AG08396 (cell line): ENCODE data around the gene FGF16.
"Not testable (repeated sequence)": the region's sequence is repeated elsewhere in the genome, so short reads cannot be mapped to it uniquely, and the experiment has no call there.

Experiments used
- DNase-seq: peaks from one replicate; pipeline ENCODE4 v3.0.0; 2012; ENCODE audit warnings: low spot score, mixed read lengths

The FGF16 gene

GRCh38 chrX:77446908-77447652 lies at the start of gene FGF16:
FGF16 (plus strand) TSS chrX:77447389; CDS start chrX:77447675, 286 bp downstream.
- DNase-seq: no peak

- DNase-seq: no peak
Measured at GRCh38 chrX:77398330-77398954, 48.7 kb upstream of the FGF16 start.

GRCh38 chrX:77404419-77404818 lies 42.8 kb upstream of the FGF16 start:
- DNase-seq: no peak

- not testable (repeated sequence) for DNase-seq
Measured at GRCh38 chrX:77407821-77408220, 39.4 kb upstream of the FGF16 start.

GRCh38 chrX:77412631-77413030 lies 34.6 kb upstream of the FGF16 start:
- DNase-seq: no peak

GRCh38 chrX:77415161-77415560 lies 32.0 kb upstream of the FGF16 start:
- DNase-seq: no peak

GRCh38 chrX:77415882-77416281 lies 31.3 kb upstream of the FGF16 start:
- no peak for DNase-seq

GRCh38 chrX:77422891-77423648 lies 24.1 kb upstream of the FGF16 start:
- DNase-seq: no peak

- DNase-seq: no peak
Measured at GRCh38 chrX:77426811-77427210, 20.4 kb upstream of the FGF16 start.

- no peak for DNase-seq
Measured at GRCh38 chrX:77427611-77428010, 19.6 kb upstream of the FGF16 start.

- DNase-seq: no peak
Measured at GRCh38 chrX:77428551-77428950, 18.6 kb upstream of the FGF16 start.

- no peak for DNase-seq
Measured at GRCh38 chrX:77431227-77431626, 16.0 kb upstream of the FGF16 start.

GRCh38 chrX:77433001-77433400 lies 14.2 kb upstream of the FGF16 start:
- no peak for DNase-seq

- DNase-seq: no peak
Measured at GRCh38 chrX:77434962-77435361, 12.2 kb upstream of the FGF16 start.

GRCh38 chrX:77436271-77436670 lies 10.9 kb upstream of the FGF16 start:
- no peak for DNase-seq

- DNase-seq: no peak
Measured at GRCh38 chrX:77436682-77437081, 10.5 kb upstream of the FGF16 start.

GRCh38 chrX:77440330-77440729 lies 6.9 kb upstream of the FGF16 start:
- DNase-seq: no peak

- no peak for DNase-seq
Measured at GRCh38 chrX:77441033-77441432, 6.2 kb upstream of the FGF16 start.

GRCh38 chrX:77441479-77441878 lies 5.7 kb upstream of the FGF16 start:
- no peak for DNase-seq

GRCh38 chrX:77442728-77443127 lies 4.5 kb upstream of the FGF16 start:
- peak; percentile 66 for DNase-seq

GRCh38 chrX:77444075-77444474 lies 3.1 kb upstream of the FGF16 start:
- DNase-seq: no peak

GRCh38 chrX:77444545-77444944 lies 2.6 kb upstream of the FGF16 start:
- no peak for DNase-seq

GRCh38 chrX:77446029-77446585 lies 1.1 kb upstream of the FGF16 start:
- DNase-seq: no peak
